Pulmonary artery endothelial cell (primary cell): ENCODE results near the gene VSTM2B. TPM values are rescaled to one million over a fixed set of nuclear protein-coding genes. Genes with fewer than 3 reads are reported as not detected.

Experiments used
- DNase-seq: peaks from one replicate; pipeline ENCODE4 v3.0.0-alpha.2; 2011; ENCODE audit warnings: low read depth, low spot score
- total RNA-seq: library from RNA; depleted of rRNA; stranded (reverse); fragments of >200 nt; gene quantifications from 2 replicates; pipeline ENCODE4 v1.2.3, GENCODE V29; 2014

VSTM2B gene
- total RNA-seq, 1 donor from 2014 or later = not detected

DNA sequence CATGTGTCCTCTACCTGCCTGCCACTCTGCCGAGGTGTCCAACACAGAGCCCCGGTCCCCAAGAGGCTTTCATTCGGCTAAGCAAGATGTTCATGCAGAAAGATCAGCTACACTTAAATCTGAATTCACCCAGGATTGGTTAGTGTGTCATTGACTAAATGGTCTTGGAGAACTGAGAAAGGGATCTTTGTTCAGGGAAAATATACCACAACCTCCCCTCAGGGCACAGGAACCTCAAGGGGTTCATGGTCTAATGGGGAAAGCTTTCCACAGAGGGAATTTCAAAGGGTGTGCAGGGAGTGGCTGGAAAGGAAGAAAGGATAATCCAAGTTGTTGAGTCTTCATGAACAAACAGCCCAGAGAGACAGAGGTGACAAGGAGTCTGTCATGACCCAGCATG is 65.9 kb downstream of the VSTM2B start:
- no peak for DNase-seq

DNA sequence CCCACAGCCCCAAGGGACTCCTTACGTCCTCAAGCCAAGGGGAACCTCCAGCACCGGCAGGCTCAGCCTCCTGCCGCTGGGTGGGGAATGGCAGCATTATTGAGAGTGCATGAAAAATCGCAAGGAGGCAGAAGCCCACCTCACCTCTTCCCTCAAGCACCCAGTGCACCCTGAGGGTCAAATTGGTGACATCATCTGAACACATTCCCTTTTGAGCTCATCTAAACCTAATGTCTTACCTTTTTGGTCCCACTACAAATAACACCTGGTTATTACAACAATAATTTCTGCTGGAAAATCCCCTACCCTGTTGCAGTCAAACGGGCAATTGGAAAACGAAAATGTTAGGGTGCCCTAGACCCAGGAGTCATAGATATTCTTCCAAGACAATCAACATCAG is 68.1 kb downstream of the VSTM2B start:
- DNase-seq = no peak

DNA sequence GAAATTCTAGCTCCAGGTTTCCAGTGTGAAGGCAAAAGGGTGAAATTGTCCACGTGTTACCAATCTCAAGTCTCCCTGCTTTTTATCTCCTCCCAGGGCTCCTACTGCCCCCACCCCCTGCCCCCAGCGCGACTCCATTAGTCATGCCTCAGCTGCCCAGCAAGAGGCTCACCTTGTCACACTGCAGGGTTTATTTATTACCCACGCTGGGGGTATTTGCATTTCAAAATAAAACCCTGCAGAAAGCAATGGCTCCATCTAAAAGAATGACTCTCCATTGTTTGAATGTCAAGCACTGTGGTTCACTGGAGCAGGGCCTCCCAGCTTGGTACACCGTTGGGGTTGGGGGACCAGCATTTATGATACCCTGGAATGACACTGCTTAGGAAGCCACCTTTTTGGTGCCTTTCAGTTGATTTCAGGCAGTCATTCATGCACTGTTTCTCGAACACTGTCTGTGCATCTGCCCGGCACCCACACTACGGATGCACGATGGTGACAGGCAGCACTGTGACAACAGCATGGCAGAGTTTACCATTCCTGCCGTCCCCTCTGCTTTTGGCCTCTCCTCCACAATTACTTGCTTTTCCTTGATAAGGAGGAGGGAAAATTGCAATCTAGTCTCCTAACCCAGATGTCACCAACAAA is 70.4 kb downstream of the VSTM2B start:
- DNase-seq = no peak

DNA sequence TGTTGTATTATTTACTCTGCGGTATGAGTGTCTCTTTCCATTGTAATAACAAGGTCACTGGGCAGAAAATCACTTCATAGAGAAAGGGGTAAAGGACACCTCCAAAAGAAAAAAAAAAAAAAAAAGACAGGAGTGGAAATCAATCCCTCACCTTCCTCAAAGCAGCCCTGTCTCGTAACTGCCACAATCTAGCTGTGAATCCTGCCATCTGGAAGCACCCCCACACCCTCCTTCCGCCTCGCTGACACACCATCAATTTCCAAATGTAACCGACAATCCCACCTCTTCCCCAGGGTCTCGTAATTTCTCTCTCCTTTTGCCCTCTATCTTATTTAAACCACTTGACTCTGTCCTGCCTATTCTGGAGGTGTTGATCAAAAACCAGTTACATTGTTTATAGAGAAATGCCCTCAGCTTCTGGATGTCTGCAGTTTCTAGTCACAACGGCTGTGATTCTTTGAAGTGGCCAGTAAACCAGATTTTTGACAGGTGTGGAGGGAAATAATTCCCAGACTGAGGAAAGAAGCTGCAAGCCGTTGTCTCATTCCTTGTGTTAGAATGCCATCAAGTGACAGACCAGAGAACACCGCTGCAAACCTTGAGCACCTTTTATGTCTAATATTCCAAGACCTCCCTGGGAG is 71.2 kb downstream of the VSTM2B start:
- DNase-seq = no peak

DNA sequence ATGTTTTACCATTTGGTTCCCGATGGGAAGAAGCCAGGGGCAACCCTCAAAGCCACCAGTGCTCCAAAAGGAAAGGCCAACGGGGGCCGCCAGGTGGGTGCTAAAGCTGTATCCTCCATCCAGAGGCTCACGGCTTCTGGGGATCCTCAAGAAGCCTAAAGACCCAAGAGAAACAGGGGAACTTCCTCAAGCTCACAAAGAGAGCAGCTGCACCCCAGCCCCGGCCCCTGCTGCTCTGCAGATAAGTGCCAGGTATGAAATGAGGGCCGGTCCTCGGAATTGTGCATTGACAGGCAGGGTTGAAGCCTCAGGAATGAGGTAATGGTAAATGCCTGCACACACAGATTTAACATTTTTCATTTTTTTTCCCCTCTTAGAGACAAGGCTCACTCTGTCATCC is 72.2 kb downstream of the VSTM2B start:
- DNase-seq = no peak

DNA sequence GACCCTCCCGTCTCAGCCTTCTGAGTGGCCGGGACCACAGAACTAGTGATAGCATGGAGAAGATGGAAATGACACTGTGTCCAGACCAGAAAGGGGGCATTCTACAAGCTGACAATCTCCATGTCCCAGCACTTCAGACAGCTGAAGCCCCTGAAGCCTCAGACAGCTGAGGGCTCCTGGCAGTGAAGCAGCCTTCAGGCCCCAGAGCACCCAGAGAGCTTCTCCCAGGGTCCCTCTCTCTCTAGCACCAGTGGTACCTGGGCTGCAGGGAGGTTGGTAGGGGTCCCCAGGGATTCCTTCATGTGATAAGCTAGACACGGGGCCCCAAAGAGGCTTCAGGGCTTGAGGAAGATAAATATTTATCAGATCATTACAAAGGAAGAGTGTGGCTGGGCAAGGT is 72.7 kb downstream of the VSTM2B start:
- DNase-seq = no peak

DNA sequence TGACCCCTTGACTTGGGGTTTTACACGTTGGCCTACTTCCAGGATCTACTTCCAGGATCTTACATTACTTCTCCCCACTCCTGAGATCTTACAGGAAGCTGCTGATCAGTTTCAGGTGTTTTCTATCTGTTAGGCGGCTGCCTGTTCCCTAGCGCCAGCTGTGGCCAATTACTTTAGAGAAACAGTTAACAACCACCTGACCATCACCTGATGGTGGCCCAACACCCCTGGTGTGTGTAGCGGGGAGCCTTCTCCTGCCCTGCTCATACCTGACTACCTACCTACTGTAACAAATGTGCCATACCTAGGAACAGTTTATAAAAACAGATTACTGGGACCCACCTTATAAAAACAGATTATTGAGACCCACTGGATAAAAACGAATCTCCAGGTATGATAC is 77.5 kb downstream of the VSTM2B start:
- DNase-seq = no peak

DNA sequence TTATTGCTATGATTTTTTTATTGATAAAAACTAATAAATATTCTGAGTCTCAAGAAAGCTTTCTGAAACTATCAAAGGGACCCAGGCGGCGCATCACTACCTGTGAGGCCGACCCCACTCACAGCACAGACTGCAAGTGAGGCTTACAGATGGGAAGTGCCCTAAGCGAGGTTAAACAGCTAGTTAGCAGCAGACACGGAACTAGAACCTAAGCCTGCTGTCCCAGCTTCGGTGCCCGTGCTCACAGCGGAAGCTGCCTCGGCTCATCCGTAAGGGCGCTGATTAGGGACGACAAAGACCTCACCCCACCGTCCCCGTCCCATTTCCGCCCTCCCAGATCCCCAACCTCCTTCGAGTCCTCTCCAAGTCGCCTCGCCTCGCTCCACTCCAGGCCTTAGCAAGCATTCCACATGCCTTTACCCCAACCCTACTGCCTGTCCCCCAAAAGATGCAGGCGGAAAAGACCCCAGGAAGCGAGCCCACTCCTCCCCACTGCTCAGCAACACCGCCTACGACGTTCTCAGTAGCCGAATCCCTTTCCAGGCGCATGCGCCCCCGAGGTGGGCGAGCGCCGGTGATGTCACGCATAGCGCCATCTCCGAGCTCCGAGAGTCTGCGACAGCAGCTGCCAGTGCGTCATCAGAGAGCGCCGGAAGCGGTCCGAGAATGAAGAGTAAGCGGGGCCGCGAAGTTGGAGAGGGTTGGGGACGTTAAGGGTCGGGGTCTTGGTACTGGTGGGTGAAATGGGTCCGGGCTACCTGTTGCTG is 80.0 kb downstream of the VSTM2B start, which contains the start of gene POP4:
POP4 (plus strand) TSS at position 631 of the 767 bp plus-strand sequence; CDS start at position 667, 36 bp downstream.
- peak; percentile 83 for DNase-seq

DNA sequence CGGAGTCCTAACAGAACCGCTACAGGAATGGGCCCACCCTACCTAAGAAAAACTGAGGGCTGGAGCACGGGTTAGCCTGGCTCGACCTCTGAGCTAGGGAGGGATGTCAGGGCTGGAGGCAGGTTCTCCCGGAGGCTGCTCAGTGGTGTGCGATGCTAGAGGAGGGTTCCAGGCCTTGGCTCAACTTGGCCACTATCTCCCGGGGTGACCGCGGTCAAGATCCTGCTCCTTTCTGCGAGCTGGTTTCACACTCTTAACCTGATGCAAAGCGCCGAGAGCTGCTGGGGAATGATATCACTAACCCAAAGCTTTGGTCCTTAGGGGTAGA is 80.6 kb downstream of the VSTM2B start:
- no peak for DNase-seq

DNA sequence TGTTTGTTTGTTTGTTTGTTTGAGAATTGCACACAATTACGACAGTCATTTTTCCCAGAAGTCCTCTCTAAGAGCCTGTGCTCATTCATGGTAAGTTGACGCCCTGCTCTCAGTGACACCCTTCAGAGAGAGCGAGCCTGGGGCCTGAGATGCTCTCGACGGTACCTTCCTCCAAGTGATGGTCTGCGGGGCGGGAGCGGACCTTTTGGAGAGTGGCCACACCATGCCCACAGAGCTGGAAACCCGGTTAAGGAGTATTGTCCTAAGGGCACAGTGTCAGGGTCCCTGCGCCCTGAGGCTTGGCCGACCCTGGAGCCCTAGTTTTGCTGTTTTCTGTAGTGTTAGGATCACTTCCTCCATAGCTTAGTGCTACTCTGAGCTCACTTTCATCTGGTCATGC is 83.8 kb downstream of the VSTM2B start:
- no peak for DNase-seq

DNA sequence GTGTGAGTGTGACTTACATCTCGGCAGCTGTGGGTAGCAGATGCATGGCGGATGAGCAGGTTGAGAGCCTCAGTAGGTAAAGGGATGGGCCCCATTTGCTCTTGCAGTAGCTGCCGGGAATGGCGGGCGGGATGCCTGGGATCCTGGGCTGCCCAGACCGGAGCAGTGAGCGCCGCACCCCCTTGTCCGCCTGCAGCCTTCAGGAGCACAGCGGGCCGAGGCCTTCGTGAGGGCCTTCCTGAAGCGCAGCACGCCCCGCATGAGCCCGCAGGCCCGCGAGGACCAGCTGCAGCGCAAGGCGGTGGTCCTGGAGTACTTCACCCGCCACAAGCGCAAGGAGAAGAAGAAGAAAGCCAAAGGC is 84.4 kb downstream of the VSTM2B start:
- no peak for DNase-seq

DNA sequence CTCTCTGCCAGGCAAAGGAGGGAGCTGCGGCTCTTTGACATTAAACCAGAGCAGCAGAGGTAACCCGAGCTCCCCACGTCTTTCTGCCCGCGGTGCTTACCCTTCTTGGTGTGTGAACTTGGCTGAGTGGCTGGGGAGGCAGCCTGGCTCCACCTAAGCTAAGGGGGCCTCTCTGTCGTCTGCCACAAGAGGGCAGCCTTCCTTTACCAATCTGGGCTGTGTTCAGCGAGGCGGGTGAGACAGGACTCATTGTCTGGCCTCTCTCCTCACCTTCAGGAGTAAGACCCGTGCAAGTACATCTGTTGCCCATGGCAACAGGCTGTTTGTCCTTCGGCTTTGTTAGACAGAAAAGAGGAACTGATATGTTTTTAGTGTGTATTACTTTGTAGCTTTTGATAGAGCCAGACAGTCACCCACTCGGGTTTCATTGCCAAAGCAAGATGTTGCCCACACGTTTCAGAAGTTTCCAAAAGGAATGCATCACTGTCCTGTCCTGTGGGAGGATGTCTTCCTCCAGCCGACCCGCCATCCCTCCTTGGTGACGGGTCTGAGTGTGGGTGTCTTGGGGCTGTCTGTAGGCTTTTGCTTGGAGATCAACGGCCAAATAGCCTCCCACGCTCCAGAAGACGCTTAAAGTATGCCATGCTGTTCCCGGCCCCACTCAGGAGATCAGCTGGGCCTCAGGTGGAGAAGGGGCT is 84.9 kb downstream of the VSTM2B start:
- DNase-seq = peak; percentile 35

DNA sequence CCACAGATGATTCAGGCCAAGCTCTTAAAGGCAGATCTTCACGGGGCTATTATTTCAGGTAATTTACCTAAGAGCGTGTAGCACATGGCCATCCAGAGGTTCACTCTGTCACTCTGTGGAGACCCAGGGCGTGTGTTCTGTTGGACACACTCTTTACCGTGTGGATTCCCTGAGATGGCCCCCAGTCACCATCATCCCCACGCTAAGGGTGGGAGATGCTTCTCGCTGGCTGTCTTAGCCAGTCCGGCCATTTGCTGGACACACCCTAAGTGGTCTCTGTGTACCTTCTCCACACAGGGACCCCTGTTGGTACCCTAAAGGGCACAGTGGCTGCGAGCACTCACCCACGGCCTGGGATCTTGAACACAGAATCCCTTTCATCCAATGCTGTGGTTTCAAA is 86.3 kb downstream of the VSTM2B start:
- DNase-seq = no peak

DNA sequence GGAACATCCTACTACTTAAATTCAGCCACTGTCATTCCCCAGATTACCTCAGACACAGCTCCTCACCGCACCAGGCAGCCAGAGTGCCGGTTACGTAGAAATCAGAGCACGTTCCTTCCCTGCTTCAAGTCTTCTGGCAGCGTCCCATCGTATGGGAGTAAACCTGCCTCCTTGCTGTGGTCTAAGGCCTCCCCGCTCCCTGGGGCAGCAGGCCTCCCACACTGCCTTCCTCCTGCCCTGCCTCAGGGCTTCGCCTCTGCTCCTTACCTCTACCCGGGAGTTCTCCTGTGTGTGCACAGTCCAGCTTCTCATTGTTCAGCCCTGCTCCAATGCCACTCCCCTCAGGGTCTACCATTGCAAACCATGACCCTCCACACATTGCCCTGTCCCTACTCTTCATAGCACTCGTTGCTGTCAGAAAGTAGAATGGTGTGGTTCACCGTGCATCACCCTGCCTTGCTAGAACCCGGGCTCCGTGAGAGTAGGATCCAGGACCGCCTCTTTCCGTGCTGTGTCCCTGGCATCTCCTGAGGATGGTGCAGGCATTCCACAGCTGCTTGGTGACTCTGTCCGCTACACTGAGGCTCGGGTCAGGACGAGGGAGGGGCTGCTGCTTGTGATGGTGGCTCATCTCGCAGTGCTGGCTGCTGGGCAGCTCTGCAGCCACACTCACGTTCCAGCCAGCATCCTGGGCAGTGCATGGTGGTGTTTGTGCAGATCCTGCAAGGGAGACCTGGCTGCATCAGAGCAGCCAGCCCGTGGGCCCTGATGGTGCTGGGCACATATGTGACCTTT is 87.2 kb downstream of the VSTM2B start:
- no peak for DNase-seq

DNA sequence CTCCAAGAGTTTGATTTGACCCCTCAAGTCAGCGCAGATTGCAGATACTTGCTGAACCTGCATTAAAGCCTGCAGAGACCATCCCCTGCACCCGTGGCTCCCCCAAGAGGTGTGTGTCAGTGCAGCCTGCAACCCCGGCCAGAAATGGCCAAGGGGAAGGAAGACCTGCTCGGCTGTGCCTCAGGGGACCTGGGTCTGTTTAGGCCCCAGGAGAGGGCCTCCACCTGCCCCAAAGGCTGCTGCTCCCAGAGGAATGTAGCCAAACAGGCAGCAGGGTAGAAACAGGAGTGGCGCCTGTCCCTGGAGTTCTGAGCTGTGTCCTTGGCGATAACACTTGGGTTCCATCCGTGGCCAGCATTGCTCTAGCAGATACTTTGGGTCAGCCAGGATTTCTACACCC is 88.3 kb downstream of the VSTM2B start:
- DNase-seq = no peak

Other genes with a start within 250 kb of the VSTM2B start
- 97.8 and 124 TPM in 2 replicates for gene POP4, start 80.3 kb downstream of the VSTM2B start, total RNA-seq
- gene PLEKHF1, start 139.5 kb downstream of the VSTM2B start, total RNA-seq = 11.3 and 12.3 TPM in 2 replicates
- gene C19orf12, start 189.3 kb downstream of the VSTM2B start, total RNA-seq = 18.4 and 22.6 TPM in 2 replicates